Glutamatergic neuron (in vitro differentiated cells): Measurements from ENCODE around the gene FNDC1. TPM values are rescaled to one million over a fixed set of nuclear protein-coding genes. Genes with fewer than 3 reads are reported as not detected.

ENCODE experiments used
- DNase-seq: peaks from one replicate; pipeline ENCODE4 v3.0.0; 2022
- H3K27ac Mint-ChIP-seq: one replicate; pipeline ENCODE4 v1.8.0; 2020; ENCODE audit warnings: mild to moderate bottlenecking, mixed read lengths, inconsistent platforms; ENCODE audit not compliant: unreplicated experiment
- H3K27me3 Mint-ChIP-seq: one replicate; pipeline ENCODE4 v1.8.0; 2020; ENCODE audit warnings: mild to moderate bottlenecking, moderate library complexity, mixed read lengths, inconsistent platforms; ENCODE audit not compliant: unreplicated experiment
- H3K36me3 Mint-ChIP-seq: one replicate; pipeline ENCODE4 v1.8.0; 2020; ENCODE audit warnings: mild to moderate bottlenecking, mixed read lengths, inconsistent platforms; ENCODE audit not compliant: unreplicated experiment
- H3K4me1 Mint-ChIP-seq: one replicate; pipeline ENCODE4 v1.8.0; 2020; ENCODE audit warnings: mild to moderate bottlenecking, low read depth, mixed read lengths, inconsistent platforms; ENCODE audit not compliant: unreplicated experiment
- H3K4me3 Mint-ChIP-seq: one replicate; pipeline ENCODE4 v1.8.0; 2020; ENCODE audit warnings: mild to moderate bottlenecking, mixed read lengths, inconsistent platforms; ENCODE audit not compliant: unreplicated experiment
- H3K9me3 Mint-ChIP-seq: one replicate; pipeline ENCODE4 v1.8.0; 2020; ENCODE audit warnings: mild to moderate bottlenecking, moderate library complexity, mixed read lengths, inconsistent platforms; ENCODE audit not compliant: unreplicated experiment
- CTCF ChIP-seq: fragments of 200-600 bp; sonication (generic); IDR thresholded peaks from one replicate; pipeline ENCODE4 v1.5.0; 2021; ENCODE audit not compliant: partially characterized antibody, unreplicated experiment
- total RNA-seq: library from RNA; stranded (reverse); fragmentation: NEBNext Ultra II Directional; extraction: Animal tissue kit (Norgen Biotek cat#: 25700); gene quantifications from one replicate; pipeline ENCODE4 v1.2.1, GENCODE V29; 2021; ENCODE audit not compliant: unreplicated experiment

FNDC1 gene
- total RNA-seq, 1 donor from 2014 or later = 0.88 TPM

- no peak for DNase-seq
- H3K9me3 Mint-ChIP-seq = no peaks in the 10 kb centered on the region
- H3K4me3 Mint-ChIP-seq = no peak overlapping the region
- H3K27me3 Mint-ChIP-seq = peaks cover 2% of the 10 kb centered on the region
- H3K4me1 Mint-ChIP-seq = no peaks in the 10 kb centered on the region
- TF ChIP-seq CTCF = no peak
- H3K27ac Mint-ChIP-seq = no peak overlapping the region
- no peaks in the 10 kb centered on the region for H3K36me3 Mint-ChIP-seq
These were observed 138.1 kb downstream of the FNDC1 start for GRCh38 chr6:159307246-159307790.

- H3K27ac Mint-ChIP-seq = no peak overlapping the region
- no peaks in the 10 kb centered on the region for H3K9me3 Mint-ChIP-seq
- DNase-seq = no peak
- no peak for TF ChIP-seq CTCF
- no peak overlapping the region for H3K4me3 Mint-ChIP-seq
- H3K4me1 Mint-ChIP-seq = no peaks in the 10 kb centered on the region
- no peaks in the 10 kb centered on the region for H3K36me3 Mint-ChIP-seq
- H3K27me3 Mint-ChIP-seq = peaks cover 2% of the 10 kb centered on the region
These were observed 139.0 kb downstream of the FNDC1 start for GRCh38 chr6:159308198-159308597.

- Mint-ChIP-seq H3K36me3 (no peaks in the 10 kb centered on the region), H3K4me1 (no peaks in the 10 kb centered on the region), H3K27me3 (peaks cover 4% of the 10 kb centered on the region), H3K4me3 (no peak overlapping the region), H3K27ac (no peak overlapping the region), H3K9me3 (no peaks in the 10 kb centered on the region)
- DNase-seq = no peak
- no peak for TF ChIP-seq CTCF
These were observed 140.5 kb downstream of the FNDC1 start for GRCh38 chr6:159309723-159310122.

GRCh38 chr6:159311618-159312017, 142.4 kb downstream of the FNDC1 start:
- peak; percentile 12 for TF ChIP-seq CTCF
- Mint-ChIP-seq H3K27me3 (peaks cover 2% of the 10 kb centered on the region), H3K9me3 (no peaks in the 10 kb centered on the region), H3K27ac (no peak overlapping the region), H3K36me3 (no peaks in the 10 kb centered on the region), H3K4me1 (no peaks in the 10 kb centered on the region), H3K4me3 (no peak overlapping the region)
- DNase-seq = no peak

GRCh38 chr6:159312206-159312605, 143.0 kb downstream of the FNDC1 start:
- H3K27ac Mint-ChIP-seq = no peak overlapping the region
- no peak for TF ChIP-seq CTCF
- no peaks in the 10 kb centered on the region for H3K9me3 Mint-ChIP-seq
- H3K4me3 Mint-ChIP-seq = no peak overlapping the region
- peaks cover 2% of the 10 kb centered on the region for H3K27me3 Mint-ChIP-seq
- no peak for DNase-seq
- no peaks in the 10 kb centered on the region for H3K36me3 Mint-ChIP-seq
- H3K4me1 Mint-ChIP-seq = no peaks in the 10 kb centered on the region
